Measurements from ENCODE around the gene LYRM4.

LYRM4 gene

GRCh38 chr6:5088780-5089179 is 172.0 kb downstream of the LYRM4 start:
- TF ChIP-seq POLR2AphosphoS5 (IDR thresholded peaks at IDR 0.05; ENCODE audit: low read depth) = no peak
- no peak for TF ChIP-seq CTCF (IDR thresholded peaks at IDR 0.05; ENCODE audit: insufficient read depth, low read length)
- no peak for TF ChIP-seq GABPA (IDR thresholded peaks at IDR 0.05; ENCODE audit: low read depth)
- H3K27ac ChIP-seq (replicated peaks) = no peak overlapping the region
- no peak for DNase-seq (ENCODE audit: low read depth in 1 of 2, low spot score in 1 of 2)
- peaks cover 24% of the 10 kb centered on the region for H3K27me3 ChIP-seq (ENCODE audit: insufficient read depth, poor library complexity, severe bottlenecking)
- no peak overlapping the region for H3K4me3 ChIP-seq (replicated peaks; ENCODE audit: insufficient read depth, low read length)

GRCh38 chr6:5087389-5087788 is 173.4 kb downstream of the LYRM4 start:
- Histone ChIP-seq H3K27me3 (ENCODE audit: insufficient read depth, poor library complexity, severe bottlenecking) (peaks cover 28% of the 10 kb centered on the region), H3K27ac (replicated peaks) (no peak overlapping the region), H3K4me3 (replicated peaks; ENCODE audit: insufficient read depth, low read length) (no peak overlapping the region)
- no peak for TF ChIP-seq CTCF (IDR thresholded peaks at IDR 0.05; ENCODE audit: insufficient read depth, low read length)
- no peak for TF ChIP-seq SPI1 (IDR thresholded peaks at IDR 0.05; ENCODE audit: borderline replicate concordance, low read depth)
- TF ChIP-seq REST (IDR thresholded peaks at IDR 0.05; ENCODE audit: insufficient replicate concordance, low read depth) = no peak
- peak; percentile 37 to 44 for DNase-seq (ENCODE audit: low read depth in 1 of 2, low spot score in 1 of 2)

GRCh38 chr6:5086294-5086890 is 174.4 kb downstream of the LYRM4 start:
- no peak for DNase-seq (ENCODE audit: low read depth in 1 of 2, low spot score in 1 of 2)
- TF ChIP-seq SPI1 (IDR thresholded peaks at IDR 0.05; ENCODE audit: borderline replicate concordance, low read depth) (no peak), GABPA (IDR thresholded peaks at IDR 0.05; ENCODE audit: low read depth) (no peak), CTCF (IDR thresholded peaks at IDR 0.05; ENCODE audit: insufficient read depth, low read length) (no peak), REST (IDR thresholded peaks at IDR 0.05; ENCODE audit: insufficient replicate concordance, low read depth) (no peak), POLR2AphosphoS5 (IDR thresholded peaks at IDR 0.05; ENCODE audit: low read depth) (no peak)
- Histone ChIP-seq H3K4me3 (replicated peaks; ENCODE audit: insufficient read depth, low read length) (peak overlapping the region; percentile 59; the same call in 1 of the 2 replicates), H3K27ac (replicated peaks) (no peak overlapping the region), H3K27me3 (ENCODE audit: insufficient read depth, poor library complexity, severe bottlenecking) (peaks cover 28% of the 10 kb centered on the region)
